Stimulated activated CD4-positive, alpha-beta T cell treated with anti-CD3 and anti-CD28 coated beads, TNF-alpha, amount 100 ng/mL, for 24 hours (primary cell): Measurements from ENCODE around the gene SH3BP2.

Experiments
- DNase-seq, 3 experiments: peaks; one replicate each; pipeline ENCODE4 v3.0.0-alpha.2; 2020; ENCODE audit warnings: low read depth in 3 of 3

Gene SH3BP2, protein sequence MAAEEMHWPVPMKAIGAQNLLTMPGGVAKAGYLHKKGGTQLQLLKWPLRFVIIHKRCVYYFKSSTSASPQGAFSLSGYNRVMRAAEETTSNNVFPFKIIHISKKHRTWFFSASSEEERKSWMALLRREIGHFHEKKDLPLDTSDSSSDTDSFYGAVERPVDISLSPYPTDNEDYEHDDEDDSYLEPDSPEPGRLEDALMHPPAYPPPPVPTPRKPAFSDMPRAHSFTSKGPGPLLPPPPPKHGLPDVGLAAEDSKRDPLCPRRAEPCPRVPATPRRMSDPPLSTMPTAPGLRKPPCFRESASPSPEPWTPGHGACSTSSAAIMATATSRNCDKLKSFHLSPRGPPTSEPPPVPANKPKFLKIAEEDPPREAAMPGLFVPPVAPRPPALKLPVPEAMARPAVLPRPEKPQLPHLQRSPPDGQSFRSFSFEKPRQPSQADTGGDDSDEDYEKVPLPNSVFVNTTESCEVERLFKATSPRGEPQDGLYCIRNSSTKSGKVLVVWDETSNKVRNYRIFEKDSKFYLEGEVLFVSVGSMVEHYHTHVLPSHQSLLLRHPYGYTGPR

DNA sequence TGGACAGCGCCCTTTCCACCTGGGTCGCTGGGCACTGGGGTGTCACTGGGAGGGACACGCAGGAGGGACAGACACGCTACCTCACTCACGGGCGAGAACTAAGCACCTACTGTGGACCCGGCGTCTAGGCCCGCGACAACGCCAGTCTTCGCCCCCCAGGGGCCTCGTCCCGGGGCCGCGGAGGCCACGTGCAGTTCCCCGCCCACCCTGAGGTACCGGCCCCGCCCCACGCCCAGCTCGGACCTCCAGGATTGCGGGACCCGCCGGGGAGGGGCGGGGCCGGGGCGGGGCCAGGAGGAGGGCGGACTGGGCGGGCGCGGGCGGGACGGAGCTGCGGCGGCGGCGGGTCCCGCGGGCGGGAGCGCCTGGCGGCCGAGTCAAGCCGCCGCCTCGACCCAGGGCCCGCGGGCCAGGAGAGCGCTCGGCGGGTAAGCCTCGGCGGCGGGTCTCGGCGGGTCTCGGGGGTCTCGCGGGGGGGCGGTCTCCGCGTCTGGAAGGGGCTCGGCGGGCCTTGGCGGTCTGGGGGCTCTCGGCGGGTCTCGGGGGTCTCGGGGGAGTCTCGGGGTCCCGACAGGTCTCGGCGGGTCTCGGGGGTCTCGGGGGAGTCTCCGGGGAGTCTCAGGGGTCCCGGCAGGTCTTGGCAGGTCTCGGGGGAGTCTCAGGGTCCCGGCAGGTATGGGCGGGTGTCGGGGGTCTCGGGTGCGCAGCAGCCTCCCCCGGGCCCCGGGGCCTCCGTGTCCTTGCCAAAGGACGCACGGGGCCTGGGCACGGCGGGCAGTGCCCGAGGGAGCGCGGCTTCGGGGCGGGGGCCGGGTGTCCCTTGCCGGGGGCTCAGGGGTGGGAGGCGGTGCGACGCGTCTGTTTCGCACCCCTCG is at the start of gene SH3BP2:
TSS of gene SH3BP2 (plus strand) at position 375 of the 875 bp plus-strand sequence. CDS start 27,533 bp downstream, outside the sequence.
- DNase-seq, result peak in 1 of 3 experiments; percentile 76

DNA sequence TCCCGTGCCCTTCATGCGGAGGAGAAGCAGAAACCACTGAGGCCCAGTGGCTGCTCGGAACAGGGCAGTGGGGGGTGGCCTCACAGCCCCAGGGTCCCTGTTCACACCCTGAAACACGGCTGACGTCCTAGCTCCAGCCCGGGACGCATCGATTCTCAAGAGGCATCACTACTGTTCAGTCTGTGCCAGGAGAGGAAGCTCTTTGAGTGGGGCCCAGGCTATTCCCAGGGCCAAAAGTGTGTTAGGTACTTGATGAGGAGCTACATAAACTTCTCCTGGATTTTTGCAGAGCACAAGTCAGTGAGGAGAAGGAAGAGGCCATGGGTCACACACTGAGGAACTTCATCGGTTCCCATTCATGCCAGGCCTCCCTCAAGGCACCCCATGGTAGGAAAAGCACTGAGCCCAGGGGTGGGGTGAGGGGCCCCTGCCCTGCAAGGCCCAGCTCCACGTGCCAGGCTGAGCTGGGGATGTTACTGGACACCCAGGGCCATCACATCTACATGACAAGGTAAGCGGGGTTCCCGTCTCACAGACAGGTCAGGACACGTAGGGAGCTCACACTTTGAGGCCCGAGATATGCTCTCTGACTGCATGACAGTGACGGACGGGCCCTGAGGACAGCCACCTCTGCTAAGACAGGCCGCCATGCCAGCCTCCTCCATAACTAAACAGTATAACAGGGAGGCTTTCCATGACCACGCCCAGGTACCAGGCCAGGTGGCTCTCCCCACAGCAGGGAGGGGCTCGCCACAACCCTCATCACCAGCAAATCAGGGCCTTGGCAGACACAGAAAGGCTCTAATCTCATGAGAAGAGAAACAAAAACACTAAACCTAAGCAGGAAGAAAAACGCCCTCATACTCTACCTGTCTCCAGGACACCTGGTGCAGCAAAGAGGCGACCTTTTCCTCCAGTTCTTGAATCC is 49.1 kb upstream of the SH3BP2 start:
- DNase-seq, result no peak

DNA sequence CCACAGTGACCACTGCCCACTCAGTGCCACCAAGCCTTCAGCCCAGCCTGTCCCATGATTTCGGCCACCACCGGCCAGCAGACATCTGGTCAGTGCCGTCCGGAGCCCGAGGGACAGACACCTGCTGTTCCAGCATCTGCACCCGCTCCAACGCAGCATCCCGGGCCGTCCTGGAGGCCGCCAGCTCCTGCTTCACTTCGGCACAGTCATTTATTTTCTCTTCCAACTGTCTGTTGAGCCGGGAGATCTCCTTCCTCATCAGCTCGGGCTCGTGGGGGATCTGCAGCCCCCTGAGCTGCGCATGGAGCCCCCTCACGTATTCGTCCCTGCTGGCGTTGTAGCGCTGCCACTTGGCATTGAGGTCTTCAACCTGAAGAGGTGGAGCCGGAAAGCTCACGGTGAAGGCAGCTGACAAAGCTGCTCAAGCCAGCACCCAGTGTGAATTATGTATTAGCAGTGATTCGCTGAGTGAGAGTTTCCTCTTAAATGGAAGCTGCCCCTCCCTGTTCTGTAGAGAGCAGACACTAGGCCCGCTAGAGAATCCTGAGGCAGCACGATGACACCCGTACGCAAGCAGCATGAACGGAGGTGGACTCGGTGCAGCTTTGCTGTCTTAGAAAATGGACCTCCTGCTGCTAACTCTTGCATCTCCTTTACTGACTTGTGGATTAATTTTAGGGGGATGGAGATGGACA is 48.2 kb upstream of the SH3BP2 start:
- DNase-seq, result no peak

DNA sequence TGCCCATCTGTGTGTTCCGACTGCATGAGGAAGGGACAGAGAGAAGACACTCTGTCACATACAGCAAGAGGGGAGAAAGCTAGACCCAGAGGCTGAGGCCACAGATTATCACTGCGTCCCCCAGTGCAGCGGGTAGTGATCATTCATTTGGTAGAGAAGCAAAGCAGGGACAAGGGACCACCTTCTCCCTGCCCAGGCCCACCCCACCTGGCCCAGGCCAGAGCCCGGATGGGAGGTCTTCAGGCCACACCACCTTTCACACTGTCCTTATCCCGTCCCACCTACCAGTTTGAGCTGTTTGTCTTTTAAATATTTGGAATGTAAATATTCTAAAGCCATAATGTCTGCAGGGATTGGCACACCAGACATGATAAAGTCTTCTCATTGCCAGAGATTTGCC is 47.4 kb upstream of the SH3BP2 start:
- DNase-seq, result no peak

DNA sequence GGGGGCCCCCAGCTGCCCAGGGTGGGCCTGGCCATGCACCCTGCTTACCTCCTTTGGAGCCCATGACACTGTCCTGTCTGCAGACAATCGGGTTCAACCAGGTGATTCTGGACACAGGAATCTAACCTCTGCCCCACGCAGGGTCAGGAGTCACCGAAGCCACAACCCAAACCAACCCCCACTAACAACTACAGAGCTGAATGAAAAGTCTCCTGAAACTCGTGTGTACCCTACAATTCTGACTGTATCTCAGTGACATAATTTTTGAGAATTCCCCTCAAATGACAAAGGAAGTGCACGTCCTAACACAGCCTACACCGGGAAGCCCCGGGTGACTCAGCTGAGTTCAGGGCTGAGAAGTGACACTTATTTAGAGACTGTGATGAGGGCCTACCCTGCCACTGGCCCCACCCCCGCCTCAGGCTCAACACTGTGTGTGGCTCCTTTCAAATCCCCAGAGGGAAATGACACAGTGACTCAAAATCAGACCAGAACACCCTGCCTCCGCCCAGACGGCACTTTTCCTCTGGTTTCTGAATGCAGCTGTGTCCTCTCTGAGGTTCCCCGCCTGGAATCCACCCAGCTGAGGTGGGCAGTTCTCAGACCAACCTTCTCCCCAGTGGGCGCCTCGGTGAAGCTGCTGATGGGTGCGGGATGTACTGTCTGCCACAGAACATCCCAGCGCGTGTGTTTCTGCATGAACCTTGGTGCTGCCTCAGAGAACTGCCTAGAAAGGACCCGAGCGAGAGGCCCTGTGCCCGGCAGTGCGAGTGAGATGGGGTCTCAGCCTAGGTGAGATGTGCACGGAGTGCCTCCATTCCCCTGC is 46.7 kb upstream of the SH3BP2 start:
- peak; percentile 86 to 97 (median 88) for DNase-seq

DNA sequence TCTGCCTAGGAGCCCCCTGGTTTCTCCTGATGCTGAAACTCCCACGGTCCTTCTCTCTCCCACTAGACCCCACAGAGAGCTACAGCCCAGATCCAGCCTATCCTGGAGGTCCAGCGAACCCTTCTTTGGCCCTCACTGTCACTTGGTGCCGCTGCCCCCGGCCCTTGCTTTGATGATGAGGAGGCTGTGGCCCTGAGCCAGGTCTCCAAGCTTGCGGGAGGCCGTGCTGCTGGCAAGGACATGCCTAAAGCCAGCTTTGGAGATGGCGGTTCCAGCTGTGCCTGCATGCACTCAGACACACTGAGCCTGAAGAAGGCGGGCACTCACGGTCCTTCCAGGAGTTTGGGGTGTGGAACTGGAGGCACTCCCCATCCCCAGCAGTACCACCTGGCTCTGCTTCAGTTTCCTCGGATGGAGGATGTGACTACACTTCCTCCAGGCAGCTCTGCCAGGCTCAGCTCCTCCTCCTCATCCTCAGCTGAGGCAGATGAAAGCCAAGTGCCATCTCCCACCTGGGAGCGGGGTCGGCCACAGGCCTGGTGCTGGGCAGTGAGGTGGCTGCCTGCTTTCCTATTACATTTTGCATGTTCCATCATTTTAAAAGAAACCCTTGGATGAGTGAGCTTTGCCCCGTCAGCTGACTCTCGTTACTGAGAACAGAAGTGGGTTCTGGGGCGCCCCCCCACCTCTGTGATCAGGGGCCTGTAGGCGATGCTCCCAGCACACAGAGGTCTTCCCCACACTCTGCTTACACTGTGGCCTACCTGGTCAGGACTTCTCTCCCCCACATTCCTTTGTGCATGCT is 45.8 kb upstream of the SH3BP2 start:
- DNase-seq, result no peak

DNA sequence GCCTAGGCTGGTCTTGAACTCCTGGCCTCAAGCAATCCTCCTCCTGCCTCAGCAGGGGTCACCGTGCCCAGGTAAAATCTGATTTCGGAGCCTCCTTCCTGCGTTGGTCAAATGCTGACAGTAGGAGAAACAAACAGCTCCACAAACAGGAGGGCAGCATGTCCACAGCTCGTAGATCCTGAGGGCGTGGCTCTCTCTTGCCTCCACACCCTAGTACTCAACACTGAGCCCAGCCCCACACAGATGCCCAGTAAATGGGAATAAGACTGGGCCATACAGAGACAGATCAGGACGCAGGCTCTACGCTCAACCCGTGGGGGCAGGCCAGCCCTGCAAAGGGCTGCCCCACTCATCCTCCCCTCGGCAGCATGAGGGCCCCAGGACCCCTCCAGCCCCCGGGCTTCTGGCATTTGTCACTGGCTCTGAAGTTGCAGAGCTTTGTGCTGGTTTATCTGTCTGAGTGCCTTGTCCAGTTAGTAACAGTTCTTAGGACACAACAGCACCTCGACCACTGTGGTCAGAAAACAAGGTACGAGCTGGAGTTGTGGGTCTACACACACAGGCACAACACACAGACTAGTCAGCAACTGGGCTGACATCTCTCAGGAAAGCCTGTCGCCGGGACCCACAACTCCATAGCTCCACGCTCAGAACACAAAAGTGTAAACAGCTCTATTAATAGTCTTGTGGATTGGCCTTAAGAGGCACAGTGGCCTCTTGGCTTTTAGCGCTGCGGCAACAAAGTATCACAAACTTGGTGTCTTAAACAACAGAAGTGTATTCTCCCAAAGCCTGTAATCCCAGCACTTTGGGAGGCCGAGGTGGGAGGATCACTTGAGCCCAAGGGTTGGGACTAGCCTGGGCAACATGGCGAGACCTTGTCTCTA is 41.9 kb upstream of the SH3BP2 start:
- DNase-seq, result no peak

DNA sequence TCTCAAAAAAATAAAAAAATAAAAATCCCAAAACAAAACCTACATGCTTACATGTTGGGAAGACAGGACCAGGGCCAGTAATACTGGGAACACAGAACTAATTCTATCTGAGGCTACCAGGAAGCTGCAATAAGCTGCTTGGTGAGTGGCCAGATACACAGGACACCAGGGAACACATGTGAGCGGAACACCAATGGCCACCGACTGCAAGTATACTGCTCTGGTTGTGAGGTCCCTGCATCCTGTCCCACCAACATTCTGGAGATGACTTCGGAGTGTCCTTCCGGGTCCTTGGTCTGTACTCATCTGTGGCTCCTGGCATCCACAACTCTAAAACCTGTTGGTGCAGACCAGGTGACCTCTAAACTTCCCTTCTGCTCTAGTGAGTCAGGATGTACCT is 39.4 kb upstream of the SH3BP2 start:
- no peak for DNase-seq

DNA sequence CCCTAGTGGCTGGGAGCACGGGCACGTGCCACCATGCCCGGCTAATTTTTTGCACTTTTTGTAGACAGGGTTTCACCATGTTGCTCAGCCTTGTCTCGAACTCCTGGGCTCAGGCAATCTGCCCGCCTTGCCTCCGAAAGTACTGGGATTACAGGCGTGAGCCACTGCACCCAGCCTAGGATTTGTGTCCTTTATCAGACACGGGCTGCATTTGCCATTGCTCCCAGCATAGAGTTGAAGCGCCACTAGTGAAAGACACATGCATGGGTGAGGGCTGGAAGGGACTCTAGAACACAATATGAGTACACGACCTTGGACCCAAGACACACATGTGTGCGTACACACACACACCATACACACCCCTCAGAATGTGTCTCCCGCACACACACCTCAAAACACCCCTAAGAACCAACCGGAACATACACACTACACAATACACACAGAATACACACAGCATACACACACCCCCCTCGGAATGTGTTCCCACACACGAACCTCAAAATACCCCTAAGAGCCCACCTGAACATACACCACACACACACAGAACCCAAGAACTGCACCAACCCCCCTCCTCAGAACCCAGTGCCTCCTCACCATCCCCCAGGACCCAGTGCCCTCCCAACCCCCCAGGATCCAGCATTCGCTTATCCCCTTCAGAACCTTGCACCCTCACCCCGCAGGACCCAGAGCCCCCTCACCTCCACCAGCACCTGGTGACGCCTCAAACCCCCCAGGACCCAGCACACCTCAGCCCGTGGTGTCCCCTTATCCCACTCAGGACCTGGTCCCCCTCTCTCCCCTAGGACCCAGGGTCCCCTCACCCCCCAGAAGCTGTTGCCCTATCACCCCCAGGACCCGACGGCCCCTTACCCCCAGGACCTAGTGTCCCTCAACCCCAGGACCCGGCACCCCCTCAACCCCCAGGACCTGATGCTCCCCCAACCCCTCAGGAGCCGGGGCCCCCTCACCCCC is 37.8 kb upstream of the SH3BP2 start:
- DNase-seq, result no peak

DNA sequence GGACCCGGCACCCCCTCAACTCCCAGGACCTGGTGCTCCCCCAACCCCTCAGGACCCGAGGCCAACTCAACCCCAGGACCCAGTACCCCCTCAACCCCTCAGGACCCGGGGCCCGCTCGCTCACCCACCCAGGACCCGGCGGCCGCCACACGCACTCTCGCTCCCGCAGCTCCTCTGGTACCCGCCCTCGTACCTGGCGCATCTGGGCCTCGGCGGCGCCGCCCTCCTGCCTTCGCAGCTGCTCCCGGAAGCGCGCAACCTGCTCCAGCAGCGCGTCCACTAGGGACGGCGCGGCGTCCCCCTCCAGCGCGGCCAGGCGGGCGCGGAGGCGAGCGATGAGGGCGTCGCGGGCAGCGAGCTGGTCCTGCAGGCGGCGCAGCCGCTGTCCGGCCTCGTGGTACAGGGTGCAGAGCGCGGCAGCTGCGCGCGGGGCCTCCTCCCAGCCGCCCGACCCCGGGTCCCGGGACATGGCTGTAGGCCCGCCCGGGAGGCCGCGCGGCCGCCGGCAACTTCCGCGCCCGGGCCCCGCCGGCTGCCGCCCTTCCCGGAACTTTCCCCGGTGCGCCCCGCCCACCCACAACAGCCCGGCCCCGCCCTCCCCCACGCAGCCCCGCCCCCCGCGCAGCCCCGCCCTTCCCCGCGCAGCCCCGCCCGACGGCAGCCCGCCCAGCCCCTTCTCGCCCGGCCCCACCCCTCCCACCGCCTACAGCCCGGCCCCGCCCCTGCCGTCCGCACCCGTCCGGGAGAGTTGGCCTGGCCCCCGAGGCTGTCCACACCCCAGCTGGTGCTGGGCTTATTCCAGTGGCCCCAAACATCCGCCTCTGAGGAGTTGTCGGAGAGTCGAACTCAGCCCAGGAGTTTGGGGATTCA is 36.8 kb upstream of the SH3BP2 start, which contains the start of gene TNIP2:
TSS of gene TNIP2 (minus strand) at position 516 of the 870 bp plus-strand sequence. CDS start at position 469, 47 bp downstream.
- DNase-seq, result peak; percentile 52 to 70 (median 60)

DNA sequence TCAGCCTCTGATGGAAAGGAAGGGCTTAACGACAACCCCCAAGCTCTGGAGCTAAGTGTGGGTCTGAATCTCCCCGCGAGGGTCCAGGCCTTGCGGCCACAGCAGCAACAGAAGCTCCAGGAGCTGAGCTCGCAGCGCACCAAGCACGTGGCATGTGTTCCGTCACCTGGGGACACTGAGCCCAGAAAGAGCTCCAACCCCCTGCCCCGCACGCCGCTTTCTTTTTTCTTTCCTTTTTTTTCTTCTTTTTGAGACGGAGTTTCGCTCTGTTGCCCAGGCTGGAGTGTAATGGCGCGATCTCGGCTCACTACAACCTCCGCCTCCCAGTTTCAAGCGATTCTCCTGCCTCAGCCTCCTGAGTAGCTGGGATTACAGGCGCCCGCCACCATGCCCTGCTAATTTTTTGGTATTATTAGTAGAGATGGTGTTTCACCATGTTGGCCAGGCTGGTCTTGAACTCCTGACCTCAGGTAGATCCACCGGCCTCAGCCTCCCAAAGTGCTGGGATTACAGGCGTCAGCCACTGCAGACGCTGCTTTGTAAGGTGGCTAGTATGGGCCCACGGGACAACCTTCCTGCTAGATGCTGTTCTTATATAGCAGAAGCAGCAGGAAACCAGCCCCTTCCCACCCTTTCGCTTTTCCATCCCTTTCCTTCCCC is 36.1 kb upstream of the SH3BP2 start:
- no peak for DNase-seq

DNA sequence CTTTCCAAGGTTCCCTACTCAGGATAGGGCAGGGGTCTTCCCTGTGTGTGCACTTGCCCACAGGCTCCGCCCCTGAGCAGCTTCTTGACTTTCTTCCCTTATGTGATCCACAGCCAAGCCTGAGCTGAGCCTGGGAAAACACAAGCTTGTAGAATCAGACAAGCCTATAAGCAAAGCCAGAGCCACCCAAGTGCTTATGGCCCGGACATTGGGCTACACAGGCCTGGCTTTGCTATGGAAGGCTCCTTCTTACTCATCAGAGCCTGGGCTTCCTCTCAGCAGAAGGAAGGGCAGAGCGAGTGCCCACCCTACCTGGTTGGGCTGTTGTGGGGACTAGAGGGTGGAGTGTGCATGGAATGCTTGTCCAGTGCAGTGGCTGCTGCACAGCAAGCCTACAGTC is 35.5 kb upstream of the SH3BP2 start:
- DNase-seq, result no peak

DNA sequence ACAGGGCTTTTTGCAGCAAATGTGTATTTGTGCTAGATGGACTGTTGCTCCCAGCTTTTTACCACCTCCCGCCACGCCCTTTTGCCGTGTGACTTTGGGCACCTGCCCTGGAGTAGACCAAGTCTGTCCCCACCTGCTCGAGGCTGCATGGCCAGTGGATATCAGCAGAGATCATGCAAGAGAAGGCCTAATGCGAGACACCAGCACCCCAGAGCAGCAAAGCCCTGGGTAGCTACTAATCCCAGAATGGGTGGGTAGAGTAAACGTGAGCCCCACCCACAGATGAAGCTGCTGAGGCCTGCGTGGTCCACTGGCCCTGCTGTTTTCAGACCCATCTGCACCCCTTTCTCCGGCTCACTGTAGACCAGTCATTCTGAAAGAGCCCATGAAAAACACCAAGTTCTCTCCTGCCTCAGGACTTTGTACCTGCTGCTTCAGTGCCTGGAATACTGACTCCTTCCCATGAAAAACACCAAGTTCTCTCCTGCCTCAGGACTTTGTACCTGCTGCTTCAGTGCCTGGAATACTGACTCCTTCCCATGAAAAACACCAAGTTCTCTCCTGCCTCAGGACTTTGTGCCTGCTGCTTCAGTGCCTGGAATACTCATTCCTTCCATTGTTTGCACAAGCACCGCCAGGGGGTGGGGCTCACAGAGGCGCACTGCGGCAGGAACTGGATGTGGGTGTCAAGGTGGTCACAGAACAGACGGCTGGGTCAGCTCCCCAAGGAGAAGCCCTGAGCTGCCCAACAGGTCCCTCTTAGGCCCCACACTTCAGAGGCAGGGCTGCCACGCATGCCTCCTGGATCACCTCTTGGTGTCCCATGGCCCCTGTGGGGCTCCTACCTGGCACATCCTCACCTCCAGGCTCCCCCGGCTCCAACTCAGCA is 31.6 kb upstream of the SH3BP2 start:
- DNase-seq, result no peak

DNA sequence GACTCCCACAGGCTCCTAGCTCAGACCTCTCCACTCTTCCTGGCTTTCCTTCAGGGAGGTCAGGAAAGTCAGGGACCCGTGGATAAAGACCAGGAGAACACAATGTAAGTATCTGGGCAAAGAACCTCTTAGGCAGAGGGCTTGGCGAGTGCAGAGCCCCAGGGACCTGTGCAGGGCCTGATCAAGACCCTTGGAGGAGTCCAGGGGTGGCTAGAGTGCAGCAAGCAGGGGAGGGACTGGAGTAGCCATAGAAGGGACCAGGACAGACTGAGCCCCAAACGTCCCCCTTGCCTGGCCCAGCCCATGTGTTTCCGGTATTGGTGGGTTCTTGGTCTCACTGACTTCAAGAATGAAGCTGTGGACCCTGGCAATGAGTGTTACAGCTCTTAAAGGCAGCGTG is 30.8 kb upstream of the SH3BP2 start:
- DNase-seq, result no peak
